ENCODE results near the gene TFDP2. TPM values are rescaled to one million over a fixed set of nuclear protein-coding genes. Genes with fewer than 3 reads are reported as not detected.
"Not testable (repeated sequence)": the region's sequence is repeated elsewhere in the genome, so short reads cannot be mapped to it uniquely, and the experiment has no call there.

TFDP2 gene
- total and polyA plus RNA-seq, 11 donors: 18.3 to 80.9 (median 52.2) TPM

GRCh38 chr3:141926929-141927328 lies 222.4 kb downstream of the TFDP2 start:
- TF ChIP-seq POLR2A (IDR thresholded peaks at IDR 0.05) (no peak), CTCF (IDR thresholded peaks at IDR 0.05) (no peak)
- peaks cover 0 to 52% (median 26%) of the 10 kb centered on the region in 9 donors for H3K36me3 ChIP-seq
- H3K4me1 ChIP-seq: peaks cover 0 to 7% (median 0%) of the 10 kb centered on the region in 12 donors
- peak in 1 of 5 donors; percentile 17 for DNase-seq
- peak in 1 of 4 donors; percentile 31 for ATAC-seq
- WGBS, 4 donors: 66 to 83% (median 79%) methylated on average over 9 of the region's 9 CpGs
- no peak overlapping the region for H3K4me3 ChIP-seq
- H3K27me3 ChIP-seq: no peaks in the 10 kb centered on the region
- H3K27ac ChIP-seq: no peak overlapping the region
- intact Hi-C loops (cut with DNase I): no loop called here
- H3K9me3 ChIP-seq: no peaks in the 10 kb centered on the region

GRCh38 chr3:141925677-141926076 lies 223.7 kb downstream of the TFDP2 start:
- 95 to 97% (median 96%) methylated on average over 5 of the region's 5 CpGs for WGBS, 4 donors
- DNase-seq; H3K27me3 ChIP-seq; H3K4me1 ChIP-seq; H3K9me3 ChIP-seq; intact Hi-C loops (cut with DNase I); ATAC-seq; H3K4me3 ChIP-seq; H3K27ac ChIP-seq: not testable (repeated sequence)
- peaks cover 0 to 65% (median 29%) of the 10 kb centered on the region in 9 donors for H3K36me3 ChIP-seq

GRCh38 chr3:141921316-141921715 lies 228.0 kb downstream of the TFDP2 start:
- Histone ChIP-seq H3K4me1 (no peaks in the 10 kb centered on the region), H3K27ac (no peak overlapping the region), H3K36me3 (peaks cover 0 to 91% (median 50%) of the 10 kb centered on the region in 9 donors), H3K9me3 (no peaks in the 10 kb centered on the region), H3K4me3 (no peak overlapping the region), H3K27me3 (no peaks in the 10 kb centered on the region)
- 89 to 93% (median 91%) methylated on average over 2 of the region's 2 CpGs for WGBS, 4 donors
- no peak for ATAC-seq
- TF ChIP-seq POLR2A (IDR thresholded peaks at IDR 0.05): no peak
- no peak for TF ChIP-seq CTCF (IDR thresholded peaks at IDR 0.05)
- DNase-seq: no peak
- intact Hi-C loops (cut with DNase I): no loop called here

GRCh38 chr3:141920701-141921100 lies 228.6 kb downstream of the TFDP2 start:
- H3K27me3 ChIP-seq: no peaks in the 10 kb centered on the region
- no peaks in the 10 kb centered on the region for H3K9me3 ChIP-seq
- WGBS, 4 donors: 92 to 97% (median 93%) methylated on average over 4 of the region's 4 CpGs
- peaks cover 0 to 97% (median 55%) of the 10 kb centered on the region in 9 donors for H3K36me3 ChIP-seq
- ATAC-seq: no peak
- H3K4me3 ChIP-seq: no peak overlapping the region
- no peak overlapping the region for H3K27ac ChIP-seq
- intact Hi-C loops (cut with DNase I): no loop called here
- no peak for TF ChIP-seq POLR2A (IDR thresholded peaks at IDR 0.05)
- TF ChIP-seq CTCF (IDR thresholded peaks at IDR 0.05): no peak
- DNase-seq: no peak
- no peaks in the 10 kb centered on the region for H3K4me1 ChIP-seq

GRCh38 chr3:141915766-141916165 lies 233.6 kb downstream of the TFDP2 start:
- ATAC-seq (no peak), DNase-seq (no peak)
- Histone ChIP-seq H3K4me1 (no peaks in the 10 kb centered on the region), H3K9me3 (no peaks in the 10 kb centered on the region), H3K27ac (no peak overlapping the region), H3K36me3 (peaks cover 0 to 81% (median 49%) of the 10 kb centered on the region in 9 donors), H3K4me3 (no peak overlapping the region), H3K27me3 (no peaks in the 10 kb centered on the region)
- TF ChIP-seq POLR2A (IDR thresholded peaks at IDR 0.05) (no peak), CTCF (IDR thresholded peaks at IDR 0.05) (no peak)
- intact Hi-C loops (cut with DNase I): loop anchor here in 7 of 10 donors (10.0 kb wide), 5 partner anchors 131 to 451 kb away; partner anchors contain the start of gene RNF7 (in 2 of the 7)
- 89 to 94% (median 92%) methylated on average over 2 of the region's 2 CpGs for WGBS, 4 donors
